Esophagus squamous epithelium (tissue), 4 donors: ENCODE data around the gene CEP135.

Source experiments
- POLR2A ChIP-seq, 4 donors: fragments of 450-650 bp; IDR thresholded peaks; one replicate each; pipeline ENCODE4 v1.6.1; 2017; ENCODE audit warnings: antibody characterized with exemption in 4 of 4, mild to moderate bottlenecking in 4 of 4, moderate library complexity in 3 of 4
- TF ChIP-seq, protein P1 (sequence below), 6 experiments: fragments of 450-650 bp in 4 of 6; fragments of 200-600 bp in 2 of 6; sonication (generic) in 2 of 6; IDR thresholded peaks; one replicate each; pipeline ENCODE4 v1.5.1; 2016 to 2019; ENCODE audit warnings: antibody characterized with exemption in 6 of 6, mild to moderate bottlenecking in 4 of 6, moderate library complexity in 4 of 6

DNA sequence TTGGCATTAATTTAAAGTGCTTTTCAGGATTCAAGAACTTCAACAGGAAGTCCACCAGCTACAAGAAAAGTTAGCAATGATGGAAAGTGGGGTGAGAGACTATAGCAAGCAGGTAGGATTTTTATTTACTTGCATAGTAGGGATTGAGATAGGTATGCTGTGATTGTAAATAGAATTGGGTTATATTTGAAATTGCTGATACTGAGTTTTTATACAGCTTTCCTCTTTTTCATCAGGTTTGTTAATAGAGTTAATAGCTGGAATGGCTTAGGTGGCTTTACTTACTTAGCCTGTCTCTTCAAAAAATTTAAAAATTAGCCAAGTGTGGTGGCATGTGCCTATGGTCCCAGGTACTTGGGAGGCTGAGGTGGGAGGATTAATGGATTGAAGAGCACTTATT lies 10.9 kb downstream of the CEP135 start:
- TF ChIP-seq, protein P1, sequence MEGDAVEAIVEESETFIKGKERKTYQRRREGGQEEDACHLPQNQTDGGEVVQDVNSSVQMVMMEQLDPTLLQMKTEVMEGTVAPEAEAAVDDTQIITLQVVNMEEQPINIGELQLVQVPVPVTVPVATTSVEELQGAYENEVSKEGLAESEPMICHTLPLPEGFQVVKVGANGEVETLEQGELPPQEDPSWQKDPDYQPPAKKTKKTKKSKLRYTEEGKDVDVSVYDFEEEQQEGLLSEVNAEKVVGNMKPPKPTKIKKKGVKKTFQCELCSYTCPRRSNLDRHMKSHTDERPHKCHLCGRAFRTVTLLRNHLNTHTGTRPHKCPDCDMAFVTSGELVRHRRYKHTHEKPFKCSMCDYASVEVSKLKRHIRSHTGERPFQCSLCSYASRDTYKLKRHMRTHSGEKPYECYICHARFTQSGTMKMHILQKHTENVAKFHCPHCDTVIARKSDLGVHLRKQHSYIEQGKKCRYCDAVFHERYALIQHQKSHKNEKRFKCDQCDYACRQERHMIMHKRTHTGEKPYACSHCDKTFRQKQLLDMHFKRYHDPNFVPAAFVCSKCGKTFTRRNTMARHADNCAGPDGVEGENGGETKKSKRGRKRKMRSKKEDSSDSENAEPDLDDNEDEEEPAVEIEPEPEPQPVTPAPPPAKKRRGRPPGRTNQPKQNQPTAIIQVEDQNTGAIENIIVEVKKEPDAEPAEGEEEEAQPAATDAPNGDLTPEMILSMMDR (IDR thresholded peaks at IDR 0.05) = no peak
- no peak for TF ChIP-seq POLR2A (IDR thresholded peaks at IDR 0.05)
